Stimulated activated CD4-positive, alpha-beta T cell treated with anti-CD3 and anti-CD28 coated beads, TNF-alpha, amount 100 ng/mL, for 48 hours (primary cell): ENCODE results near the gene ITGB4.
"Not testable (repeated sequence)": the region's sequence is repeated elsewhere in the genome, so short reads cannot be mapped to it uniquely, and the experiment has no call there.

ENCODE experiments used
- DNase-seq, 3 donors: peaks; one replicate each; pipeline ENCODE4 v3.0.0-alpha.2; 2020; ENCODE audit warnings: low read depth in 3 of 3

Gene ITGB4

DNA sequence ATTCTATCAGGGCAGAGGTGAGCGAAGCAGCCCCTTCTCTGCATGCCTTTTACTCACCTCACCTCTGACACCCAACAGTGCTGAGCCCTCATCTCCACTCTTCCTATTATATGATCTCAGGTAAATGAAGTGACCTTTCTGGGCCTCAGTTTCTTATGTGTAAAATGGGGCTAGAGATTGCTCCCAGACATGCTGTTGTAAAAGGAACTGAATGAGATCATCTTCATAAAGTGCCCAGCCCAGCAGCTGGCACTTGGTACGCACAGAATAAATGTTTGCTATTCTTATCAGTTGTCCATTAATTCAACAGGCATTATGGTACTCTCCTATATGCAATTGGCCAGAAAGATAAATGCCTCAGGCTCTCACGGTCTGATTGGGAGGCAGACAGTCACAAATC lies 48.3 kb downstream of the ITGB4 start:
- no peak for DNase-seq

DNA sequence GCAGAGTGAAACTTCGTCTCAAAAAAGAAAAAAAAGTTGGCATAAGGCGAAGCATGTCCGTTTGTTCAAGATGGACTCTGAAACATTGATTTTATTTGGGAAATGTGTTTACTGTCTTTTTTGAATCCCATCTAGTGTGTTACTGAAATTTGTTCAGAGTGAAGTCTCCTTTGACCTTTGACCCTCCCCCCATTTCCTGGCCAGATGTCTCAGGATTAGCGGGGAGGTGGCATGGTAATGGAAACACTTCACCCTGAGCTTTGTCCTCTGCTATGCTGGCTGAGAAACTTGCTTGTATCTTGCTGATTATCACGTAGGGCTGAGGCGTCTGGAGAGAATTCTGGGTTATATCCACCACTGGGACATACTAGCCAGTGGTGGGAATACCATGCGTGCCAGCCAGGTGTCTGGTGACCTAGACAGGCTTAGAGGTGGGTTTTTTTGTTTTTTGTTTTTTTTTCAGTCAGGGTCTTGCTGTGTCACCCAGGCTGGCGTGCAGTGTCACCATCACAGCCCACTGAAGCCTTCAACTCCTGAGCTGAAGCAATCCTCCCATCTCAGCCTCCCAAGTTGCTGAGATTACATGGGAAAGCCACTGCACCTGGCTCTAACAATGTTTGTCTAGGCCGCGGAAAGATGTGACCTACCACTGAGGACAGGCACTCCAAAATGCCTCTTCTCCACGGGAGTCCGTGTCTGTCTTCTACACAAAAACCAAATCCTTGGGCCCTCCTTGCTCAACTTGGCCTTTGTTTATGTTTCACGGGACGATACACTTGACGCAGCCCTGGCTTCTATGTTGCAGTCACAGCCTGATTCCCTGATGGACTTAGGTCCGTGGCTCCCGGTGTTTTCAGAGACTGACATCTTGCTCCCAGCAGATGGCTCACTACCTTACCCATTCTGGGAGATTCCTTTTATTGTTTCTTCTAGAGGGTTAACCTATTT lies 50.3 kb downstream of the ITGB4 start:
- DNase-seq = no peak

DNA sequence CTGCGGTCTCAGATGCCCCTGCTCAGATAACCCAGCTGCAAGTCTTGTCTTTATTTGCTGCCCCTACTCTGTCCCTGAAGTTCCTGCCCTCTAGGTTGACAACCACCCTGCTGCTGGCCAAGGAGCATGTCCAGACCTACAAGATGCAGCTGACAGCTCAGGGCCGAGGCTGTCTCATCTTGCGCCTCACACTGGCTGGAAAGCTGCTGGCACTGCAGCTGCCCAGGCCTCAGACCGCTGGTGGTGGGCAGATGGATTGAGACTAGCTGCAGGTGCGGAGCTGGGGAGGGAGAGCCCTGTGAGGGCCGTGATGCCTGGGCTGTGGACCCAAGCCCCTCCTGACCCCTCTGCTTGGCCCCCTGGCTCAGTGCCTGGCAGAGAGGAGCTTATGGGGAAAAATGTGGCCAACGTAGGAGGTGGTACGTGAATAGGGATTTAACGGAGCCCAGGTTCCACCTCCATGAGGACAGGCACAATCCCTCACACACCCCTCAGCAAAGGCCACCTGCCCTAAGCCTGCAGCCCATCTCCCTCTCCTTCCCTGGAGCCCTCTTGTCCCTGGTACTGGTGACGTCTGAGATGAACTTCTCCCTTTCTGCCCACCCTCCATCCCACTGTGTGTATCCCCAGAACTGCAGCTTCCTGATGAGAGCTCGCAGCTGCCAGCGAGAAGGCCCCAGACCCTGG lies 52.0 kb downstream of the ITGB4 start:
- DNase-seq = no peak

DNA sequence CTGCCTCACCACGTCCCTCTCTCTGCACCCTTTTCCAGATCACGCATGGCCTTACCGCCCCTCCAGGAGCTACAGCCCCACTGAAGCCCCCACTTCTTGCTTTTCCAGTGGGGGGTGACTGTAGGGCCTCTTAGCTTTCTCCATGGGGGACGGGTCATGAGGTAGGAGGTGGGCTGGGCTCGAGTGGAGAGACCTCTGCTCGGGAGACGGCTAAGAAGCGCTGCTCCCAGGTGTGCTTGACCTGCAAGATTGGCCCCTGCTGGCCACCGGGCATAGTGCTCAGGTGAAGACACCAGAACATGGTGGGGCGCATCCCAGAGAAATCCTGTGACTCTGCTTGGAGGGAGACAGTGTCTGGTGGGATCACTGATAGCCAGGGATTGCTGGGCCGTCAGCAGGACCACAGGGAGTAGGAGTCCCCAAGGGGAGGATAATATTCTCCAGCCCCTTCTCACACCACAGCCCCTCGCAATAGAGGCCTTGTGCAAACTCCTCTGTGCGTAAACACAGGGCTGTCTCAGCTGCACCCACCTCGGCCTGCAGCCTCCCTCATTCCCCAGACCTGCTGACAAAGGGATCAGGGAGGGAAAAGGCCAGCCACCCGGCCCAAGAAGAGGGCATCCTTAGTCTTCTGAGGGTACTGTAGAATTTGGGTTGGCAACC lies 52.7 kb downstream of the ITGB4 start:
- DNase-seq = no peak

DNA sequence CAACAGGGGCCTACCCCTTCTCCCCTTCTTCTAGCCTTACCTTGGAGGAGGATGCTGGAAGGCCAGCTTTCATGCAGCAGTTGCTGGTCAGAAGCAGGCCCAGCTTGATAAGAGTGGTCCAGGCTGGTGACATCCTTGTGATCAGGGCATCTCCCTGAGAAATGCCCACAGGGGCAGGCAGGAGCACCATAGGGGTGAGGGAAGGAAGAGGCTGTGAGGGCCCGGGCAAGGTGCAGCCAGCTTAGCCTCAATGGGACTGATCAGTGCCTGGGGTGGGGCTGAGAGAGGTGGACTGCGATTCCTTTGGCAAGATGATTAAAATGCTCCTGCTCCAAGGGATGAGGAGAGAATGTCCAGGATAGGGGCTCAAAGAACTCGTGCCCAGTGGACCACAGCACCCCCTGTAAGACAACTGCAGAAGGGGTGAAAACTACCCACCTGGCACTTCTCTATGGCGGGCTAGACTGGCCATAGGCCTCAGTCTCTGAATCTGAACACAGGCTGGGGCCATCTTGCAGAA lies 53.3 kb downstream of the ITGB4 start:
- DNase-seq = no peak

DNA sequence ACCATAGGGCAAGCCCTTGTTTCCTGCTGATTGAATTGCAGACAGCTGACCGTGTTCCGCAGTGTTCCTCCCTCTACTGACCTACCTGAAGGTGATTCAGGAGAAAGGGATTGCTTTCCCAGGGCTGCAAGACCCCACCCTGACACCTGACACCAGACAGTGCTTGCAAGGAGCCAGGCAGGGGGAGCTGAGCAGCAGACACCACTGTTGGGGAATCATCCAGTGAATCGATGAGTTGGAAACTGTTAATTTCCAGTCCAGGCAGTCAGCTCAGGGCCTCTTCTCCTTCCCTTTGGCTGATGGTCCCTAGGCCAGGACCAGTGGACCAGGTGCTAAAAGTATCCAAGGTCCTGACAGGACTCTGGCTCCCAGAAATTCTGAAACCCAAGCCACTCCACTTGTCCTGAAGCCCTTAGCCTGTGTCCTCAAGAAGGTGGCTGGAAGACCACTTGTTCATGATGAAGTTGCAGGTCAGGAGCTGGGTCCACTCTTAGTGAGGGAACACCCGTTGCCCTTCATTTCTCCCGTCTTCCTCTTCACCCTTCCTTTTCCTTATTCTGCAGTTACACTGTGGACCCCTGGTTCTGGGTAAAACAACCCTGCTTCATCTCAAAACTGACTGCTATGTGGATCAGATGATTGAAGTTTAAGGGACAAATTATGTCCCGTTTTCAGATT lies 53.9 kb downstream of the ITGB4 start:
- no peak for DNase-seq

DNA sequence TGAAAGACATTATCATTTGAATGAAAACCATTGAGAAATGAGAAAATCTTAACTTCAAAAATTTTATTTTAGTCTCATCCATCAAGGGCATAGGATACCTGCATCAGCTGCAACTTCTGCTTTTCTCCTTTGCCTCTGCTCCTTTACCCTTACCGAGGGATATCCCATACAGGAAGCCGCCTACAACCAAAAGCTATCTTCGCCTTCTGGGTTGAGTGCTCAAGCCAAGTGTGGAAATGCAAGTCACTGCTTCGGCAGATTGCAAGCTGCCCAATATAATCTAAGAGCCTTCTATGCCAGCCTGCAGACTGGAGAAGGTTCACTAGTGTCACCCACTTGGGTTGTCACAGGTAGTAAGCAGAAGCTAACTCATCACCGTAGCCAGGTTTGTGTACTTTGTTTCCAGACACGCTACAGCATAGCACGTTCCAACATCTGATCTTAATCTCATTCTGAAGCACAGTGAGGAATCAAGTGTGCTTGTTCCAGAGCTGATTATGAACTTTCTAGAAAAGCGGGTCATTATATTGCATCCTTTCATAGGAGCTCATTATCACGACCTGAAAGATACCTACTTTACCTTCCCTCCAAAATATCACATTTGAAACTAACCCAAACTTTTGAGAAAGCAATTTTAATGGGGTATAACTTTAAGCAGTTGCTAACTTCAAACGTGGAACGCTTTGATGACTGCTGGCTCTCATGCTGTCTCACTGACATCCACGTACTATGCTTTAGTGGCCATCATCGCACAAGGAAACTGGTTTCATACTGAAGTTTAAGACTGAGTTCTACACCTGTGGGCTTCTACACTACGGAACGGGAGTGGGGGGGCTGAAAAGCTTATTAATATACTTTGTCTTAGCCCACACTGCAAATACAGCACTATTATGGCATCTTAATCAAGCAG lies 55.4 kb downstream of the ITGB4 start:
- no peak for DNase-seq

DNA sequence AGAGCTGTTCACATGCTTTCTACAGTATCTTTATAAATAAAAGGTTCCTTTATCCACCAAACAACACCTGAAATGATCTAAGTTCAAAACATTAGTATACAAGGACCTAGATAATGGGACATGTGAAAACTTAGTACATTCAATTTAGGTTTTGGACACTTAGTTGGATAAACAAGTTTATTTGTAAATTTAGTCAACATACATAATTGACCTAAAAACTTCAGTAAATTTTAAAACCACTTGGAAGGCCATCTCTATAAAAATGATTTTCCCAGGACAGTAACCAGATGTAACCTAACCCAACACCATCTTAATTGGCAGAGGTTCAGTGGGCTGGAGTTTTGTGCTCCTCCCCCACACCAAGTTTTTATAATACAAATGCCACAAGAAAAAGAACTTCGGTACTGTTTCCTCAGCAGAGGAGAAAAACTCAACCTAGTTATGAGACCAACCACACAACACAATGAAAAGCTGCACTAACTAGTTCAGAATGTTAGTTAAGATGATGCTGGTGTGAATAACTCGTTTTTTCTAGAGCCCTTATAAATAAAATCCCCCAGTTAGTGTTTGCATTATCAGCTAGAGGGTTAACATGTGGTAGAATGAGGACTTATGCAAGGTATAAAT lies 56.1 kb downstream of the ITGB4 start:
- DNase-seq = no peak

DNA sequence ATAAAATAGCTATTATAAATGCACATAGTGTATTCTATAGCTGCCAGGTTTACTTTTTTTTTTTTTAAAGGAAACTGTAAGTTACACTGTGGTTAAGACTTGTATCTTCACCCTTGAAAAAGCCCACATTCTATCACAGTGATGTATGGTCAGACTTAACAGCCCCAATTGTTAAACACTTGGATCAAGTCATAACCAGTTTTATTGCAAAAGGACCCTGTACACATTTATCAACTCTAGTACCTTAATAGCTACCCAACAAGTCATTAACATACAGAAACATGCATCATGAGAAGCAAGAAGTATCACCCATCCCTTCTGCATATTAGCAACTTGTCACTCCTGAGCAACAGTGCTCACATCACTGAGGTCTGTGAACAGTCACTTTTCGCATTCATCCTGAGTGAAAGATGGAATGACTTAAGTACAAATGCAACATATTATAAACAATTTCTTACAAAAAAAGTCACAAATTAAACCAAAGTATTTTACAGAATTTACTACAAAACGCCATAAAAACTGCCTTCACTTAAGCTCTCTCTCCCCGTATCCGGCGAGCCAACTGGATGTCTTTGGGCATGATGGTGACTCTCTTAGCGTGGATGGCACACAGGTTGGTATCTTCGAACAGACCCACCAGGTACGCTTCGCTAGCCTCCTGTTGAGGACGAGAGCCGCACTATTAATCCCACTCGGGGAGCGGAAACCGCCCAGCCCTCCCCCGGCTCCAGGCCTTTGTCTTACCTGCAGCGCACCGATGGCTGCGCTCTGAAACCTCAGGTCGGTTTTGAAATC lies 57.0 kb downstream of the ITGB4 start:
- not testable (repeated sequence) for DNase-seq

DNA sequence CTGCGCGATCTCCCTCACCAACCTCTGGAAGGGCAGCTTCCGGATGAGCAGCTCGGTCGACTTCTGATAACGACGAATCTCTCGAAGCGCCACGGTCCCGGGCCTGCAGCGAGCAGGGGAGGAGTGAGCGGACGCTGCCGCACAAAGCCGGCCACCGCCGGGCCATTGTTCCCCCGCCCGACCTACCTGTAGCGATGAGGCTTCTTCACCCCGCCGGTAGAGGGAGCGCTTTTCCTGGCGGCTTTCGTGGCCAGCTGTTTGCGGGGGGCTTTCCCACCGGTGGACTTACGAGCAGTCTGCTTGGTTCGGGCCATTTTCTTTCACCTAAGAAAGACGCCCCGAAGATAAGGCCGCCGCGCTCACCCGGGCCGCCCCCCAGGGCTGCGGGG lies 57.6 kb downstream of the ITGB4 start:
- peak in 2 of 3 donors; percentile 58 to 66 for DNase-seq

DNA sequence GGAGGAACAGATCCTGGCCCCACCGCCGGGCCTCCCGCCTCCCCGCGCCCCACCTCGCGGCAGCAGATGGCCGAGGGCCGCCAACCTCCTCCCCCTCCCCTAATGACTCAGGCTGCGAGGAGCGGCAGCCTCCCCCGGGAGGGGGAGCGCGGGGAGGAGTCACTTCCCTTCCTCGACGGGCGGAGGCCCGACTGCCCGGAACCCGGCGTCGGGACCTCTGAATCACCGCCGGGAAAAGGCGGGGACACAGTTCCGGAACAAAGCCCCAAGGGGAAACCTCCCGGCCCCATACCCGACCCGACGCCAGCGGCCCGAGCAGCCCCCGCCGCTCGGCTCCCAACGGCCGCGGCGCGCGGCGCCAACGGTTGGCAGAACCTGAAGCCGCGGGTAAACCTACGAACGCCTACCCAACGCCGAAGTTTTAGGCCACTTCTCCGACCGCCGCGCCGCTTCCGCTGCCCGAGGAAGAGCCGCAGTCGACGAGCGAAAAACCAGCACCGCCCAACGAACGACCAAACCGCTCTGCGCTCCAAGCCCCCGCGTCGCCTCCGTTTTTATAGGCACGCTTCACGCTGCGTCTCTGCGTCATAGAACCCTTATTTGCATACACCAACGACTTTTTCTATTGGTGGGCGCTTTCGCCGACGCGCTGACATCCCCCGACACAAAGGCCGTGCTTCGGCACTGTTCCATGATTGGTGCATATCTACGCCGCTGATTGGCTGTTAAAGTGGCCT lies 58.2 kb downstream of the ITGB4 start:
- DNase-seq = peak; percentile 83 to 93 (median 85)

DNA sequence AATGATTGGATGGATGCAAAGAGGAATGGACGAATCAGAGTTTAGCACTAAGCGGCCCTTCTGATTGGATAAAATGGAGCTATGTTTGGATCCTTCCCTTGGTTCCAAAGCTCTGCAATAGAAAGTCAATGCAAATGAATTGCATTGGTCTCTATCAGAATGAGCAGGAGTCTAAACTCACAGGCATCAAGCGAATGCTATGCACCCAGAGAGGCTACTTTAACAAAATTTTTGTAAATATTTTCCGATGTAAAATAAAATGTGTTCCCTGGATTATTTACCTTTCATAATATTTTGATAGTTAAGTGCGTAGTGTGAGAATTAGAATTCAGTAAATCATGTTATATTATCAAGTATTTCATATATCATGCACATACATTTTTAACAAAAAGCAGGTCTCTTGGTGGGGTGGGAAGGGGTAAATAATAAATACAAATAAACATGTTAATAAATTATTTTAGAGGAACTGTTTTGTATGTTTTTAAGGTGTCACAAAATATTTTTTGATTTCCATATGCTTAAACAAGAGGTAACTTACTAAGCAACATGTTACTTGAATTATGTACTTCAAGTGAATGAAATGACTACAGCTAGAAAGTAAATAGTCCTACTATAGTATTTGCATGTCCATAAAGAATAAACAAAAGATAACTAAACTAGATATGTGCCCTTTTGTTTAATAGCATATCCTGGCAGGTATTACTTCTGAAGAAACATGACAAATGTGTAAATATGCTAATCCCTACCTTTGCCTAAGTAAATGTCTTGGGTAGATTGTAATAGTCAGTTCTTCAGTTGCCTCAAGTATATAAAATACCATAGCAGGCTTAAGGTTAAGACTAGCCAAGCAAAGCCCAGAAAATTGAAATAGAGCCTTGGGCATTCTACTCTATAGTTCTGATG lies 59.0 kb downstream of the ITGB4 start:
- DNase-seq = no peak

DNA sequence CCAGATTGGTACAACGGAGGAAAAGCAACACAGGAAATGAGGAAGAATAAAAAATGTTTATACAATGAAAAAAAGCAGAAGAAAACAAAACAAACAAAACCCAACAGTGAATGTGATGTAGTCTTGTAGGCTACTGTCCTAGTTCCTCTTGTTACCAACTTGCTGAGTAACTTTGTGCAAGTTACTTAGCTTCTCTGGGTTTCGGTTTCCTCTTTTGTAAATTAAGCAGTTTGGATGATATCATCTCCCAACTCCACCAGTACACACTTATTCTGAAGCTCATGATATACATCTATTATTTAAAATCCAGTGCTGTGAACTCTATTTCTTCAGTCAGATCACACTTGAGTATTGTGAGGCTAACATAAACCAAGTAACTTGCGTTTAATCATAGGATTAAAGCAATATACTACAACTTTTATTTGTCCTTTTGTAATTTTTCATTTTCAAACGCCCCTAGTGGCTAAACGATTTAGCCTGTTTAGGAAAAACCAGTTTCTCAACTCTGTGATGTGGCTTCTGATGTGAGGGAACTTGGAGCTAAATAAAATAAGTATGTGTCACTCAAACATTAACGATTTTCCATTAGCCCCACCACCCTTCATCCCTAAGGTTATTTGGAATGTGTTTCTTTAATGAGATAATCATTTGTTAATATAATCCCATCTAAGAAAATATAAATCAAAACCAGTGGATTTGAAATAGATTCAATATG lies 62.0 kb downstream of the ITGB4 start:
- DNase-seq = no peak

DNA sequence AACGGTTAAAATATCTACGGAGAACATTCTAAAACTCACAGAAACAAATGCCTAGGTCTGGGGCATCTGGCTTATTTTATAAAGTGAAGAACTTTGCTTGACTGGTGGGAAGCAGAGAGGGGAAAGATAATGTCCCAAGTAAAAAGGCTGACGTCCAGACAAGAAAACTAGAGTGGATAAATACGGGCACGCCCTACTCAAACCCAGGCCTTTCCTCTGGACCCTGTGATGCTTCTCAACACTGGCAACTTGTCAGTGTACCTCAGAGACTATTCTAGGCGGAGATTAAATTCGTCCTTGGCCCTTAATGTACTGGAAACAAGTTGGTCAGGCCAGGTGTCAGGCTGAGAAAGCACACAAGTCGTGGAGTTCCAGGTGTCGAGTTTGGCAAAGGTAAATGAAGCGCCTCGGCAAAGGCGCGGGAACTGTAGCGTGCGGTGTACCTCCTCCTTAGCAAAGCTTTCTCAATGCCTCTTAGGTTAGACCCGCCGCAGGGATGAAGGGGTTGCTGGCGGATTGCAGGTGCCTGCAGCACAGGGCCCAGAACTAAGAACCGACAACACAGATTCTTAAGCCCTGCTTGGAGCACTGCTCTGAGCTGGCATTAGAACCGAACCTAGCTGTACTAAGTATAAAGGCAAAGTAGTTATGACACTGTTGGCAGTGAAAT lies 62.7 kb downstream of the ITGB4 start:
- DNase-seq = no peak

DNA sequence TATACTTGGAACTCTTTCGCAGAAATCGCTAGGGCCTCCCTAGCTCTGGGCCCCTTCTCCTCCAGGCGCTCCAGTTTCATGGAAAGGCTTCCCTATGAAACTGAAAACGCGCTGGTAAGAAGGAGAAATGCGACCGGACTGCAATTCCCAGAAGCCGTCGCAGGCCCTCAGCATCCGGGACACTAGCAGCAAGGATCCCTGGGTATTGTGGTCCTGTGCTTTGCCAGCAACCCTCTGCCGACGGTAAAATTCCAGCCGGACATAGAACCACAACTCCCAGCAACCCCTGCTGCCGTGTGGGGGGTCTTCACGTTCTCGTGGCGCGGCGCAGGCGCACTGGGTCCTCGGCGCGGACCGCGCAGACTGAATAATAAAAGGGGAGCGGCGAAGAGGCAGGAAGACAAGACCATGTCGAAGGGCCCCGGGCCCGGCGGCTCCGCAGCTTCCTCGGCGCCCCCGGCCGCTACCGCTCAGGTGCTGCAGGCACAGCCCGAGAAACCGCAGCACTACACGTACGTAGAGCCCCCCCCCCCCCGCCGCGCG lies 63.3 kb downstream of the ITGB4 start, which contains the start of gene UNK:
UNK (plus strand) TSS at position 334 of the 543 bp plus-strand sequence; CDS start at position 409, 75 bp downstream.
- peak; percentile 88 to 93 (median 93) for DNase-seq
